HG03108 (cell line): ENCODE measurements around the gene M6PR.

Experiments used
- ATAC-seq: cut with Tn5 transposase; IDR thresholded peaks from one replicate; pipeline ENCODE4 v1.9.1; 2021; ENCODE audit warnings: moderate library complexity; ENCODE audit not compliant: unreplicated experiment

Gene M6PR

GRCh38 chr12:8949342-8950220 lies at the start of gene M6PR:
Gene M6PR (minus strand): TSS chr12:8949645. CDS start chr12:8946404, 3,241 bp downstream.
- ATAC-seq = peak; percentile 86

GRCh38 chr12:8996682-8997405 lies 47.4 kb upstream of the M6PR start:
- peak; percentile 98 for ATAC-seq

- no peak for ATAC-seq
These were observed 45.8 kb upstream of the M6PR start for GRCh38 chr12:8995021-8995775.

- no peak for ATAC-seq
These were observed 44.4 kb upstream of the M6PR start for GRCh38 chr12:8993827-8994226.

GRCh38 chr12:8991371-8992345 lies 42.2 kb upstream of the M6PR start:
- ATAC-seq = no peak

GRCh38 chr12:8989413-8989812 lies 40.0 kb upstream of the M6PR start, which contains the start of gene KLRG1:
Gene KLRG1 (plus strand): TSS chr12:8989546. CDS start chr12:8989636, 90 bp downstream.
- ATAC-seq = no peak

GRCh38 chr12:8987685-8988084 lies 38.2 kb upstream of the M6PR start:
- no peak for ATAC-seq

GRCh38 chr12:8987163-8987562 lies 37.7 kb upstream of the M6PR start:
- no peak for ATAC-seq

GRCh38 chr12:8985213-8985754 lies 35.8 kb upstream of the M6PR start:
- no peak for ATAC-seq

GRCh38 chr12:8980137-8980536 lies 30.7 kb upstream of the M6PR start:
- ATAC-seq = no peak

GRCh38 chr12:8970432-8970831 lies 21.0 kb upstream of the M6PR start:
- ATAC-seq = no peak

GRCh38 chr12:8969861-8970411 lies 20.5 kb upstream of the M6PR start:
- no peak for ATAC-seq

GRCh38 chr12:8968761-8969160 lies 19.3 kb upstream of the M6PR start:
- ATAC-seq = no peak

- no peak for ATAC-seq
These were observed 10.7 kb upstream of the M6PR start for GRCh38 chr12:8960176-8960575.

- ATAC-seq = no peak
These were observed 8.6 kb upstream of the M6PR start for GRCh38 chr12:8958066-8958465.

GRCh38 chr12:8957561-8957960 lies 8.1 kb upstream of the M6PR start:
- ATAC-seq = no peak

GRCh38 chr12:8956772-8957171 lies 7.3 kb upstream of the M6PR start:
- ATAC-seq = no peak

- ATAC-seq = no peak
These were observed 6.6 kb upstream of the M6PR start for GRCh38 chr12:8956073-8956472.

- ATAC-seq = no peak
These were observed 4.4 kb upstream of the M6PR start for GRCh38 chr12:8953773-8954402.
